Gastrocnemius medialis (tissue), 4 donors: ENCODE measurements around the gene THBD. TPM values are rescaled to one million over a fixed set of nuclear protein-coding genes. Genes with fewer than 3 reads are reported as not detected.

Experiments used
- ATAC-seq, 2 donors: fragments of 150-250 bp; one replicate each; pipeline ENCODE4 v1.9.1; 2016
- DNase-seq, 2 donors: peaks; one replicate each; pipeline ENCODE4 v3.0.0-alpha.2; 2019
- H3K27ac ChIP-seq, 4 donors: fragments of 200-600 bp; sonication (generic); 1 replicate in 1 of 4; 2 replicates in 3 of 4; pipeline ENCODE4 v1.5.1; 2016 to 2018; ENCODE audit warnings: mild to moderate bottlenecking in 2 of 4, moderate library complexity in 1 of 4
- H3K27me3 ChIP-seq, 3 donors: fragments of 200-600 bp; sonication (generic) in 2 of 3; 1 replicate in 1 of 3; 2 replicates in 2 of 3; pipeline versions ENCODE4 v1.5.1 to v1.6.0; 2016 to 2019; ENCODE audit warnings: mild to moderate bottlenecking in 1 of 3, moderate library complexity in 1 of 3
- H3K36me3 ChIP-seq, 2 donors: fragments of 200-600 bp; sonication (generic) in 1 of 2; one replicate each; pipeline ENCODE4 v1.5.1; 2017 to 2018
- H3K4me1 ChIP-seq, 2 donors: fragments of 200-600 bp; sonication (generic) in 1 of 2; one replicate each; pipeline ENCODE4 v1.5.1; 2016 to 2017; ENCODE audit warnings: mild to moderate bottlenecking in 2 of 2
- H3K4me3 ChIP-seq, 4 donors: fragments of 200-600 bp; sonication (generic) in 3 of 4; 1 replicate in 1 of 4; 2 replicates in 3 of 4; pipeline ENCODE4 v1.5.1; 2016 to 2019; ENCODE audit warnings: mild to moderate bottlenecking in 2 of 4
- H3K9me3 ChIP-seq, 3 donors: fragments of 200-600 bp; sonication (generic) in 2 of 3; 1 replicate in 1 of 3; 2 replicates in 2 of 3; pipeline ENCODE4 v1.5.1; 2016 to 2019
- CTCF ChIP-seq, 5 experiments: fragments of 450-650 bp in 3 of 5; fragments of 200-600 bp in 2 of 5; sonication (generic) in 2 of 5; IDR thresholded peaks in 4 of 5; conservative IDR thresholded peaks in 1 of 5; 1 replicate in 4 of 5; 2 replicates in 1 of 5; pipeline ENCODE4 v1.5.1; 2016 to 2019; ENCODE audit warnings: antibody characterized with exemption in 5 of 5, mild to moderate bottlenecking in 3 of 5, moderate library complexity in 3 of 5
- POLR2A ChIP-seq, 2 donors: fragments of 450-650 bp; IDR thresholded peaks; one replicate each; pipeline ENCODE4 v1.6.1; 2017; ENCODE audit warnings: antibody characterized with exemption in 2 of 2, mild to moderate bottlenecking in 2 of 2, moderate library complexity in 2 of 2
- in situ Hi-C, 4 donors: fragments of 200-750 bp; cut with MboI; loops; one replicate each; pipeline versions ENCODE4 v1.15.0 to v1.8.0; 2017; ENCODE audit warnings: low sequenced_read_pairs in 4 of 4
- intact Hi-C: fragments of 100-400 bp; cut with DNase I; formaldehyde crosslinking; loops from one replicate; pipeline ENCODE4 v1.15.1; 2023; ENCODE audit warnings: low total_unique reads
- total RNA-seq, 4 donors: library from RNA; depleted of rRNA; stranded (reverse); fragments of >200 nt; gene quantifications; one replicate each; pipeline versions ENCODE4 v1.1.0 to v1.2.3, GENCODE V29; 2016

THBD gene
- total RNA-seq, 4 donors from 2014 or later = 9.0 to 25.7 (median 17.5) TPM

- no peak for ATAC-seq
- intact Hi-C loops (loop anchor here (10.0 kb wide), 1 partner anchor 365 kb away; the partner anchor contains the start of gene NAPB), in situ Hi-C loops (loop anchor here in 3 of 4 donors (10.0 kb wide), 3 partner anchors 115 to 285 kb away; no protein-coding TSS in a partner anchor)
- Histone ChIP-seq H3K27me3 (no peaks in the 10 kb centered on the region), H3K36me3 (no peaks in the 10 kb centered on the region), H3K4me1 (peaks cover 30 to 34% of the 10 kb centered on the region in 2 donors), H3K4me3 (no peak overlapping the region), H3K27ac (no peak overlapping the region), H3K9me3 (no peaks in the 10 kb centered on the region)
- no peak for TF ChIP-seq CTCF (IDR thresholded peaks at IDR 0.05 in 4 of 5, conservative IDR thresholded peaks at IDR 0.05 in 1 of 5)
- TF ChIP-seq POLR2A (IDR thresholded peaks at IDR 0.05) = no peak
- no peak for DNase-seq
Measured at GRCh38 chr20:23059846-23060245, 10.4 kb upstream of the THBD start.

- Histone ChIP-seq H3K36me3 (no peaks in the 10 kb centered on the region), H3K4me1 (peaks cover 30 to 34% of the 10 kb centered on the region in 2 donors), H3K27ac (no peak overlapping the region), H3K4me3 (no peak overlapping the region), H3K27me3 (no peaks in the 10 kb centered on the region), H3K9me3 (no peaks in the 10 kb centered on the region)
- DNase-seq = no peak
- ATAC-seq = no peak
- in situ Hi-C loops = loop anchor here in 3 of 4 donors (10.0 kb wide), 3 partner anchors 116 to 286 kb away; no protein-coding TSS in a partner anchor
- TF ChIP-seq POLR2A (IDR thresholded peaks at IDR 0.05) (no peak), CTCF (IDR thresholded peaks at IDR 0.05 in 4 of 5, conservative IDR thresholded peaks at IDR 0.05 in 1 of 5) (no peak)
- intact Hi-C loops = loop anchor here (10.0 kb wide), 1 partner anchor 366 kb away; the partner anchor contains the start of gene NAPB
Measured at GRCh38 chr20:23059001-23059400, 9.5 kb upstream of the THBD start.

- in situ Hi-C loops = loop anchor here in 3 of 4 donors (10.0 kb wide), 3 partner anchors 117 to 287 kb away; no protein-coding TSS in a partner anchor
- TF ChIP-seq CTCF (IDR thresholded peaks at IDR 0.05 in 4 of 5, conservative IDR thresholded peaks at IDR 0.05 in 1 of 5) (no peak), POLR2A (IDR thresholded peaks at IDR 0.05) (no peak)
Measured at GRCh38 chr20:23058240-23058639, 8.8 kb upstream of the THBD start.

GRCh38 chr20:23052904-23053303, 3.4 kb upstream of the THBD start:
- Histone ChIP-seq H3K36me3 (no peaks in the 10 kb centered on the region), H3K27me3 (no peaks in the 10 kb centered on the region), H3K4me1 (peaks cover 3 to 13% of the 10 kb centered on the region in 2 donors), H3K9me3 (no peaks in the 10 kb centered on the region), H3K27ac (no peak overlapping the region), H3K4me3 (no peak overlapping the region)
- TF ChIP-seq CTCF (IDR thresholded peaks at IDR 0.05 in 4 of 5, conservative IDR thresholded peaks at IDR 0.05 in 1 of 5) (no peak), POLR2A (IDR thresholded peaks at IDR 0.05) (no peak)
- ATAC-seq (no peak), DNase-seq (no peak)
- in situ Hi-C loops (loop anchor here in 3 of 4 donors (10.0 kb wide), 3 partner anchors 122 to 292 kb away; no protein-coding TSS in a partner anchor), intact Hi-C loops (loop anchor here (5.0 to 10.0 kb wide), 3 partner anchors 39 to 372 kb away; partner anchors contain the start of gene NAPB)

More at GRCh38 chr20:23058240-23058639, 8.8 kb upstream of the THBD start:
- peaks cover 29 to 32% of the 10 kb centered on the region in 2 donors for H3K4me1 ChIP-seq
- H3K9me3 ChIP-seq = no peaks in the 10 kb centered on the region
- no peak overlapping the region for H3K4me3 ChIP-seq
- no peaks in the 10 kb centered on the region for H3K36me3 ChIP-seq
- H3K27ac ChIP-seq = no peak overlapping the region
- intact Hi-C loops = loop anchor here (10.0 kb wide), 1 partner anchor 367 kb away; the partner anchor contains the start of gene NAPB
- DNase-seq = no peak
- no peak for ATAC-seq
- H3K27me3 ChIP-seq = no peaks in the 10 kb centered on the region
